Hepatocyte (in vitro differentiated cells): ENCODE measurements around the gene CFTR.

ENCODE experiments used
- CTCF ChIP-seq: fragments of 200-600 bp; sonication (generic); IDR thresholded peaks from 2 replicates; pipeline ENCODE4 v1.5.1; 2016; ENCODE audit warnings: antibody characterized with exemption, mild to moderate bottlenecking; ENCODE audit not compliant: poor library complexity
- EZH2 ChIP-seq: fragments of 200-600 bp; sonication (generic); IDR thresholded peaks from 2 replicates; pipeline ENCODE4 v1.6.1; 2016; ENCODE audit warnings: antibody characterized with exemption, mild to moderate bottlenecking, borderline replicate concordance

- no peak for TF ChIP-seq CTCF
- no peak for TF ChIP-seq EZH2
Observed at GRCh38 chr7:117555260-117555659, 75.4 kb downstream of the CFTR start.
